GM12873 (cell line): ENCODE measurements around the gene ERC2.

ENCODE experiments used
- CTCF ChIP-seq: IDR thresholded peaks from 2 replicates; pipeline ENCODE4 v1.5.1; 2012; ENCODE audit warnings: low read depth, mild to moderate bottlenecking, moderate library complexity, low read length, control low read depth; ENCODE audit not compliant: insufficient read depth; ENCODE audit errors: missing control alignments

The ERC2 gene

GRCh38 chr3:56484122-56484521 is 15.9 kb upstream of the ERC2 start:
- no peak for TF ChIP-seq CTCF

GRCh38 chr3:56477646-56478045 is 9.4 kb upstream of the ERC2 start:
- TF ChIP-seq CTCF: no peak

GRCh38 chr3:56476771-56477170 is 8.5 kb upstream of the ERC2 start:
- no peak for TF ChIP-seq CTCF

- no peak for TF ChIP-seq CTCF
Observed at GRCh38 chr3:56471771-56472170, 3.5 kb upstream of the ERC2 start.

- TF ChIP-seq CTCF: no peak
Observed at GRCh38 chr3:56469141-56469540, 874 bp upstream of the ERC2 start.

- TF ChIP-seq CTCF: no peak
Observed at GRCh38 chr3:56467801-56468183, 475 bp downstream of the ERC2 start.

GRCh38 chr3:56467108-56467507 is 1.2 kb downstream of the ERC2 start:
- TF ChIP-seq CTCF: no peak

GRCh38 chr3:56459719-56460118 is 8.5 kb downstream of the ERC2 start:
- no peak for TF ChIP-seq CTCF
